ENCODE measurements around the gene ATP11A.

ATP11A gene

DNA sequence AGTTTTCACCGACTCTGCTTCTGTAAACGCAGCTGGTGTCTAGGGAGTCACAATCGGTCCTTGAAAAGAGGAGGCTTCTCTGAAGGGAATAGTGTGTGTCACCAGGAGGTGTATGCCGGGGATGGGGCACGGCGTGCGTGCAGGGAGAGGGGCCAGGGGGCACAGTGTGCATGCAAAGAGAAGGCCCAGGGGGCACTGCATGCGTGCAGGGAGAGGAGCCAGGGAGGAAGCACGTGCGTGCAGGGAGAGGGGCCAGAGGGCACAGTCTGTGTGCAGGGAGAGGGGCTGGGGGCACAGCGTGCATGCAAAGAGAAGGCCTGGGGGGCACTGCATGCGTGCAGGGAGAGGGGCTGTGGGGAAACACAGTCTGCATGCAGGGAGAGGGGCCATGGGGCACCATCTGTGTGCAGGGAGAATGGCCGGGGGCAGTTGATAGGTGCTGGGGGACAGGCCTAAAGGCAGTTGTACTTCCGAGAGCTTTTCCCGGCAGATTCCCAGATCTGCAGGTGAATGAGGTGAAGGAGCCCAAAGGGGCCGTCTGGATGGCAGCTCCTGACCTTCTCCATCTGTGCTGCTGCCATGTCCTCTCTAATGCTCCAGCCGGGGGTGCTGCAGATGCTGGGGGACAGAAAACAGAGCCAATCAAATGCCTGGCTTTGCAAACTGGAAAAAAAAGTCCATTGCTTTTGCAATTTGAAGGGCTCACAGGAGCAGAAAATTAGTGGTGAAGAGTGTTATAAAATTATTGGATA lies 36.4 kb downstream of the ATP11A start:
- no peak for DNase-seq

GRCh38 chr13:112727581-112727980 lies 37.7 kb downstream of the ATP11A start:
- no peak for DNase-seq

DNA sequence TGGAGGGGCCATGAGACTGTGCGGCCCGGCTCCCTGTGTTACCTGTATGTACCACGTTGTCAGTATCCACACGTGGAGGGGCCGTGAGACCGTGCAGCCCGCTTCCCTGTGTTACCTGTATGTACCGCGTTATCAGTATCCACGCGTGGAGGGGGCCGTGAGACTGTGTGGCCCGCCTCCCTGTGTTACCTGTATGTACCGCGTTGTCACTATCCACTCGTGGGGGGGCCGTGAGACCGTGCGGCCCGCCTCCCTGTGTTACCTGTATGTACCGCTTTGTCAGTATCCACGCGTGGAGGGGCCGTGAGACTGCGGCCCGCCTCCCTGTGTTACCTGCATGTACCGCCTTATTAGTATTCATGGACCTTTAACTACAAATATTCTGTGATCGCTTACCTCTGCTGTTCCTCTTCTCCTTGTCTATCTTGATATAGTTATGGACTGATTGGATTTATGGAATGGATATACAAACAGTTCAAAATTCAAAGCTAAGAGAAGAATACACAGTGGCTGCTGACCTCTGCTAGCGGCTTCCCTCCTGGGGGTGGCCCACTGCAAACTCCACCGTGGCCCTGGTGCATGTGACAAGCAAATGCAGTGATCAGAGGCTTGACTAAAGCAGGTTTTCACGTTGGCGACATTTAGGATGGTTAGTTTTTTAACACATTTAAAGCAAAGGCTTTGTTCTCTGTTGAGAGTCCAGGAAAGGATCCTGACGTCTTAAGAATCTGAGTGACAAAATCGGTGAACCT lies 38.7 kb downstream of the ATP11A start:
- no peak for DNase-seq

DNA sequence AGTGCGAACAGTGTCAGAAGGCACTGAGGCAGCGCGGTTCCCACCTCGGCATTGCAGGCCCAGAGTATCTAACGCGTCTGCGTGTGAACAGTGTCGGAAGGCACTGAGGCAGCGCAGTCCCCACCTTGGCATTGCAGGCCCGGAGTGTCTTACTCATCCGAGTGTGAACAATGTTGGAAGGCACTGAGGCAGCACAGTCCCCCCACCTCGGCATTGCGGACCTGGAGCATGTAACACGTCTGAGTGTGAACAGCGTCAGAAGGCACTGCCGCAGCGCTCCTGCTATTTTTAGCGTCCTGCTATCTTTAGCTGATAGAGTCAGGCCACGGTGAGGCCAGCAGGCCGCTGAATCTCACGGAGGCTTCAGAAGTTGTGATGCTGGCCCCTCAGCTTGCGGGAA lies 39.6 kb downstream of the ATP11A start:
- no peak for DNase-seq

DNA sequence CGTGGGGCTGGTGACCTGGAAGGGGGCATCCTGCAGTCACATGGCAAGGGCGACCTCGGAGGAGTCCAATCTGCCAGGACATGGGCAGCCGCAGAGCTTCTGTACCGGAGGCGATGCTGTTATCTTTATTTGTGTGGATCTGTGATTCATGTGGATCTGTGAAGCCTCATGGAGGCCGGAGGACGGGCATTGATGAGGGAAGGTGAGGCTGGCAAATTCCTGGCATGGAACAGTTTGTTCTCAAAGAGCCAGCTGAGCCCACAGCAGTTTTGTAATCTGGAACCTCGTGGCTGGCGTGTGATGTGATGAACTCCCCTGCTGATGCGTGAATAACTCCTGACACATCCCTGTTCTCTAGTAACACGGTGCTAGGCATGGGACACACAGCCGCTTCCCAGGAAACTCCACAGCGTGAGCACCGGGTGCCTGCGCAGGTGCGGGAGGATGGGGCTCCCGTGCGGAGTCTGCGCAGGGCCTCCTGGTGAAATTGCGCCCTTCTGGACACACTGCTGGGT lies 40.4 kb downstream of the ATP11A start:
- DNase-seq: no peak

DNA sequence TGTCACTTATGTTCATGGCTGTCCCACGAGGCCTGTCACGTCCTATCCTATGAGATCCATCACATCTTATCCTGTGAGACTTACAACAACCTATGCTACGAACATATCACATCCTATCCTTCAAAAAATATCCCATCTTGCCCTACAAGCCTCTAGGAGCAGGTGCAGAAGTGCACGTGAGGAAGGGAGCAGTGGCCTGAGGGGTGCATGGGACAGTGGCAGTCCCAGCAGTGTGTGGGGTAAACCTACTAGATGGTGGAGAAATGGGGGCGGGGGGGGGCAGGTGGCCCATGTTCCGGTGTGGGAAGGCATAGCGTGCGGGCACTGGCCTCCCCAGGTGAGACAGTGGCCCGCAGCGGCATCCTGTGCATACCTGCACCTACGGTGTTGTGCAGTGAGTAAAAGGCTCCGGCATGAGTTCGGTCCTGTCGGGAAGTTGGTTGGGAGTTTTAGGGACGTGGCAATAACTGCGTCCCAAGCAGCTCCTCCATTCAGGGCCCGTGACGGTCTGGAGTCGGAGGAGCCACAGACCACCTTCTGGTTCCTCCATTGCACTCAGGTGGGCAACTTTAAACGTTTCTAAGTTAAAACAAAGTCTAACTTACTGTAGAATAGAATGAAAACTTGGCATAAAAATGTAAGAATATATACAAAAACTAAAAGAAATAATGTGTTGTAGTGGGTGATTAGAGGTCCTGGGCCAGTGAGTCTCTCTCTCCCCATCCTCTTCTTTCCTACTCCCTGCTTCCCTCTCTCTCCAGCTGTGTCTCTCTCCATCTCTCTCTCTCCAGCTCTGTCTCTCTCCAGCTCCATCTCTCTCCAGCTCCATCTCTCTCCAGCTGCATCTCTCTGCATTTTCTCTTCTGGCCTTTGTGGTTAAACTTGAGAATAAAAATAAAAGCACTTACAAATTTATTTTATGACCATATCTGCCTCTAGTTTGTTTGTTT lies 42.1 kb downstream of the ATP11A start:
- no peak for DNase-seq

GRCh38 chr13:112732679-112733078 lies 42.8 kb downstream of the ATP11A start:
- no peak for DNase-seq

DNA sequence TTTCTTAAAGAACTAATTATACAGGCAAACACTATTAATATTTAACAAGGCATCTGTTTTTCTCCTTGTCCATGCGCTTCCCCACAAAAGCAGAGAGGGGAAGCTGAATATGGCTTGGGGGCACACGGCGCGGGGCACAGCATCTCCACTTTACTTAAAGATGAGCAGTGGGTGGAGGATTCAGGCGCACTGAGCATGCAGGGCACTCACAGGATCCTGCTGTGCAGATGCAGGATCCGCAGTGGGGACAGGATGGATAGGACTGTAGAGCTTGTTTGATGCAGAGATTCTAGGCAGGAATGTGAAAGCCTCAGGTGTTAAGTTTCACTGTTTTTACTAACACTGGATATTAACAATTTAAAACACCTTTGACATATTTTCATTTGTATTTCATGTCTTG lies 43.3 kb downstream of the ATP11A start:
- no peak for DNase-seq

DNA sequence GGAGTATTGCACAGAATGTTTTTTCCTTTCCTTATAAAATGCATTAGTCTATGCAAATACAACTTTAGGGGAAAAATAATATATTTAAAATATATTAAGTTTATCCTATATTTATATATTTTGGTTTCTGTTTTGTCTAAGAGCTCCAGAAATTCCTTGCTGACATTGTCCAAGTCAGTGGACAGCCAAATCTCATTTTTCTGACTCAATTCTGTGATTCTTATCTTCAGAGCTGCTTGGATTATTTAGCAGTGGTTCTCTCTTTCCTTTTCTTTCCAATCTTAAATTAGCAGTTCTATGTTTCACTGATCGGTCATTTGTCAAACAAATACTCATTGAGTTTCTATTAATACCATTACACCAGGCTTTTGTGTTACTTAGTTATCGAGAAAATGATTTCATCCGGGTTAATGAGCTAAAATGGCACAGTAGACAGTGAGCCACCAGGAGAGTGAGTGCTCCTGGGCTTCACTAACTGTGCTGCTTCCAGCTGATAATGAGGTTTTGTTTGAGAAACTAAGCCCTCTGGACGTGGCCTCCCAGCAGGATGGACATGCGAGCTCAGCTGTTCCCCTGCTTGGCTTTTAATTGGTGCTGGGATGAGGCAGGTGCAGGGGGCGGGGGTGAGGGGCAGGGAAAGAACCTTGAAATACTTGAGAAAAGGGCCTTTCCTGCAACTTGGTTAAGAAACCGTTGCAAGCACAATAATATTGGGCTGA lies 44.0 kb downstream of the ATP11A start:
- DNase-seq: no peak

GRCh38 chr13:112734696-112735547 lies 45.1 kb downstream of the ATP11A start:
- peak; percentile 72 for DNase-seq

- DNase-seq: no peak
Observed at GRCh38 chr13:112735791-112736190, 46.0 kb downstream of the ATP11A start.

DNA sequence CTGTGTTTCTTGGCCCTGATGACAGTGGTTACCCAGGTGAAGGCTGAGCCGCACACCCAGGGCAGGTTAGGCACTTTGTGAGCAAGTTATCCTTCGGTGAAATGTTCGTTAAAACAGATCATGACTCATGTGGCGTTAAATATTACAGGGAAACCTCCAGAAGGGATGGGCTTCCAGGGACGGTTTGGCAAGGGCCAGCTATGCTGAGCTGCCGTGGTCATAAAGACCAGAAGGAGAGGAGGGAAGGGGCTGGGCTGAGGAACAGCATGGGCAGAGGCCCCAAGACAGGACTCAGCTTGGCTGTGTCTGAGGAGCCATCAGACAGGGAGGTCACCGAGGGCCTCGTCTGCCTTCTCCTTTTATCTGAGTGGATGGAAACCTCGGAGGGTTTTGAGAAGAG lies 47.5 kb downstream of the ATP11A start:
- no peak for DNase-seq

DNA sequence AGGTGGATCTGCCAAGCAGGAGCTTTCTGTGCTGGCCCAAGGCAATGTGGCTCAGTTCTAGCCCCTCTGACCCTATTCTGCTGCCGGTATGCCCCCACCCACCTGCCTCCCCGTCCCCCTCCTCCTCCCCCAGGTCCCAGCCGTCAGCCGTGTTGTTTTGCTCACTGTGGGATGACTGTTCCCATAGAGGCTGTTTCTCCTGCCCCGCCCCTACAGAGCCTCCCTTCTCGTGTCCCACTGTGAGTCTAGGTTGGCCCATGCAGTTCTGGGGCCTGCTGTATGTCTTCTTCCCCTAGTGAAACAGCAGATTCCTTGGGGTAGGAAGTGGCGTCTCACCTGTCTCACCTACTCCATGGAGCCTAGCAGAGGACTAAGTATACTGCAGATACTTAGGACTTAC lies 48.8 kb downstream of the ATP11A start:
- DNase-seq: no peak

DNA sequence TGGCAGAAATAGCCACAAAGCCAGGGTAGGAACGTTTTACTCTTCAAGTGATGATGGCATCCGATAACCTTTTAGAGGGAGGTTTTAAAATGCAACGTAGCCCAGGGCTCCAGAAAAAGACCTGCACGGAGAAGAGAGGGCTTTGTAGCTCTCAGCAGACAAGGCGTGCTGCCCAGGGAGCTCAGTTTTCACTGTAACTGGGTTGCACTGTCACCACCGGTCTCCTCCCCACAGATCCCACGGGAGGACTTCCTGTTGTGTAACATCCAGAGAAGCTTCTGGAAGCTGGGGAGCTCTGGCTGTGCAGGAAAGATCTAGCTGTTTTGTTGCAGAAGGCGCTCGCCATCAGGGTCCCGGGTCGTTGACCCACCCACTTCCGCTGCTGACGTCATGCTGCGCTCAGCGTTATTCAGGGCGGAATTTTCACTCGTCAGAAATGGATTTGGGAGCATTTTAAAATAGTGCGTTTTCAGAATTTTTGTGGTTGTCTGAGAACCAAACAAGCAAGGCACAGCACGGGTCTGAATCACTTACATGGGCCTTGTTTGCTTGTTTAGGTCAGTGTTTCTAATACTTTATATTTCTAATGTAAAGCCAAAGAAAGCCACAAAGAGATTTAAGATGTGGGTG lies 50.8 kb downstream of the ATP11A start:
- peak; percentile 61 for DNase-seq

DNA sequence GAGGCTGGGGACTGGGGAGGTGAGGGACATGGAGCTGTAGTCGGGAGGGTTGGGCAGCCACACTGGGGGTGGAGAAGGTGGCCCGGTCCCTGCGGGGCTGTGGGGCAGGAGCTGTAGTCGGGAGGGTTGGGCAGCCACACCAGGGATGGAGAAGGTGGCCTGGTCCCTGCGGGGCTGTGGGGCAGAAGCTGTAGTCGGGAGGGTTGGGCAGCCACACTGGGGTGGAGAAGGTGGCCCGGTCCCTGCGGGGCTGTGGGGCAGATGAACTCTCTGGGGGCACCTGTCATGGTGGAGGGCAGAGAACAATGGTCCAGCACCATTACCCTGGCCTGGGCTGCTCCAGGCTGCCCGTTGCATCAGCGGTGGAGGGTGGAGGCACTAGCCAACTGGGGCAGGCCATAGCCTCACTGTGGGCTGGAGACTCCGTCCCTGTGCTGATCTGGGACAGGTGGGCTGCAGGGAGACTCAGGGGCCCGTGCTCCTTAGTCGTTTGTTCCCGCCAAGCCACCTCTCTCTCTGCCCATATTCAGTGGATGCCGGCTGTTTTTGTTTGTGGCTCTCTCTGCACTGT lies 51.4 kb downstream of the ATP11A start:
- DNase-seq: no peak

DNA sequence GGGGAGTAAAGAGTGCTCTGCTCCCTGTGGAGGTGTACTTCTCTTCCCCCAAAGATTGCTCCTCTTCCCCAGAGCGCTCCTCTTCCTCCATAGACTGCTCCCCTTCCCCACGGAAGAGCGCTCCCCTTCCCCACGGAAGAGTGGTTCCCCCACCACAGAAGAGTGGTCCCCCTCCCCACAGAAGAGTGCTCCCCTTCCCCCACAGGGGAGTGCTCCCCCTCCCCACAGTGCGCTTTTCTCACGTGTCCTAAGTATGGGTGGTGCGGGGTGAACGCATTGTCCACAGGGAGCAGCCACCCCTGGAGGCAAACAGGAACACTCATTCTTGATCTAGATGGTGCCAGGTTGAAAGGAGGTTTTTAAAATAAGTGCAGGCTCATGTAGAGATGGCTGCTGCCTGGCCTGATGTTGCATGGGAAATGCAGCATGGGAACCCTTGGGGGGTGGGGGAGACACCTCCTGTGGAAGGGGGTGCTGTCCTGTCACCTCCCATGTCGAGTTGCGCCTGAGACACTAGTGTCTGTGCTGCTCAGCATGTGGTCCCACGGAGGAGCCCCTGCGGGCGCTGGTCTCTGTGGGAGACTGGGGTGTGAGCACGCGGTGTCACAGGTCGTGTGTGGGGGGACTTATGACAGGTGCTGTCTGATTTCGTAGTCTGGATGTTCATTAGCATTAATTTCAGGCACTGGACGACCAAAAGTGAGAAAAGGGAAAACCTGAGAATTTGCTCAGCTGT lies 52.2 kb downstream of the ATP11A start:
- DNase-seq: no peak

DNA sequence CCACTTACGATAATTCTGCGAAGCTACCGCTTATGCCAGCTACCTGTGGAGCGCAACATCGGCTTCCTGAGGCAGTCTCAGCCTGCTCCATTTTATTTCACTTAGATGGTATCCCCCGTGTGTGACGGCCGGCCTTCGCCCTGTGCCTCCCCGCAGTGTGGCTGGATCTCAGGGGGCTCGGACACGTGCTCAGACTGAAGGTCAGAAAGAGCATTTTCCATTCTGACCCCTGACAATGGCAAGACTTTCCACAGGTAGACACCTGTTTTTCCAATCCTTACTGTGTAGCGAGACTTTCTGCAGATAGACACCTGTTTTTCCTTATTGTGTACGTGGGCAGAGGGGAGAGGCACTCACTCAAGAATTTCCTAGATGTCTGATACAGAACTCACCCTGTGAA lies 52.7 kb downstream of the ATP11A start:
- no peak for DNase-seq

- DNase-seq: no peak
Observed at GRCh38 chr13:112743451-112744167, 53.8 kb downstream of the ATP11A start.
